HK-2 (cell line): ENCODE measurements around the gene NTNG1.

Source experiments
- DNase-seq: peaks from one replicate; pipeline ENCODE4 v3.0.0-alpha.2; 2018; ENCODE audit not compliant: unreplicated experiment

NTNG1 gene

GRCh38 chr1:107404756-107405155, 263.9 kb downstream of the NTNG1 start:
- no peak for DNase-seq

GRCh38 chr1:107405236-107405635, 264.4 kb downstream of the NTNG1 start:
- DNase-seq: no peak

GRCh38 chr1:107407011-107407410, 266.2 kb downstream of the NTNG1 start:
- DNase-seq: no peak

GRCh38 chr1:107413546-107413945, 272.7 kb downstream of the NTNG1 start:
- no peak for DNase-seq

- no peak for DNase-seq
These were observed 273.1 kb downstream of the NTNG1 start for GRCh38 chr1:107413951-107414350.

- no peak for DNase-seq
These were observed 273.7 kb downstream of the NTNG1 start for GRCh38 chr1:107414550-107414949.

- no peak for DNase-seq
These were observed 274.4 kb downstream of the NTNG1 start for GRCh38 chr1:107415241-107415640.

GRCh38 chr1:107419003-107419402, 278.2 kb downstream of the NTNG1 start:
- no peak for DNase-seq

- DNase-seq: no peak
These were observed 282.1 kb downstream of the NTNG1 start for GRCh38 chr1:107422901-107423300.

- DNase-seq: peak; percentile 10
These were observed 289.8 kb downstream of the NTNG1 start for GRCh38 chr1:107430540-107431228.

GRCh38 chr1:107432108-107432507, 291.3 kb downstream of the NTNG1 start:
- no peak for DNase-seq

GRCh38 chr1:107433068-107433467, 292.2 kb downstream of the NTNG1 start:
- no peak for DNase-seq

GRCh38 chr1:107433635-107434360, 293.0 kb downstream of the NTNG1 start:
- DNase-seq: no peak

- no peak for DNase-seq
These were observed 293.5 kb downstream of the NTNG1 start for GRCh38 chr1:107434361-107434693.

- no peak for DNase-seq
These were observed 295.9 kb downstream of the NTNG1 start for GRCh38 chr1:107436552-107437241.

- no peak for DNase-seq
These were observed 298.7 kb downstream of the NTNG1 start for GRCh38 chr1:107439567-107439966.

- DNase-seq: no peak
These were observed 301.7 kb downstream of the NTNG1 start for GRCh38 chr1:107442551-107442950.

GRCh38 chr1:107443027-107443426, 302.2 kb downstream of the NTNG1 start:
- no peak for DNase-seq

- DNase-seq: no peak
These were observed 303.0 kb downstream of the NTNG1 start for GRCh38 chr1:107443860-107444259.

- DNase-seq: no peak
These were observed 303.5 kb downstream of the NTNG1 start for GRCh38 chr1:107444302-107444701.

GRCh38 chr1:107449326-107449725, 308.5 kb downstream of the NTNG1 start:
- no peak for DNase-seq

- no peak for DNase-seq
These were observed 310.2 kb downstream of the NTNG1 start for GRCh38 chr1:107450899-107451664.
